Bronchial epithelial cell (primary cell): ENCODE results near the gene CHCHD6. TPM values are rescaled to one million over a fixed set of nuclear protein-coding genes. Genes with fewer than 3 reads are reported as not detected.

Experiments
- DNase-seq: peaks from one replicate; pipeline ENCODE4 v3.0.0-alpha.2; 2010; ENCODE audit warnings: low read depth
- FAIRE-seq: peaks from 2 replicates; lab custom pipeline; 2011; peaks lifted over from hg19 to GRCh38; lab: Jason Lieb, UNC
- H3K27me3 ChIP-seq: 2 replicates; pipeline ENCODE4 v1.5.1; 2011; ENCODE audit warnings: low read length; ENCODE audit not compliant: control insufficient read depth, insufficient read depth
- H3K36me3 ChIP-seq: 2 replicates; pipeline ENCODE4 v1.5.1; 2011; ENCODE audit warnings: low read length; ENCODE audit not compliant: control insufficient read depth, insufficient read depth
- H3K4me3 ChIP-seq: 2 replicates; pipeline ENCODE4 v1.5.1; 2011; ENCODE audit warnings: mild to moderate bottlenecking, low read depth, low read length, control low read depth
- CTCF ChIP-seq: IDR thresholded peaks from 2 replicates; pipeline ENCODE4 v1.5.1; 2011; ENCODE audit warnings: mild to moderate bottlenecking, moderate library complexity, low read length, control low read depth, inconsistent platforms; ENCODE audit not compliant: insufficient read depth, severe bottlenecking
- total RNA-seq: library from RNA; depleted of rRNA; stranded (reverse); fragments of >200 nt; gene quantifications from 2 replicates; pipeline ENCODE4 v1.2.1, GENCODE V29; 2014

CHCHD6 gene
- total RNA-seq, 1 donor from 2014 or later: 25.5 TPM

- Histone ChIP-seq H3K4me3 (no peak overlapping the region), H3K27me3 (no peaks in the 10 kb centered on the region), H3K36me3 (peaks cover 27% of the 10 kb centered on the region)
- no peak for TF ChIP-seq CTCF
- DNase-seq: no peak
- FAIRE-seq: no peak
Measured at GRCh38 chr3:127003175-127003555, 299.1 kb downstream of the CHCHD6 start.

- Histone ChIP-seq H3K4me3 (no peak overlapping the region), H3K27me3 (no peaks in the 10 kb centered on the region), H3K36me3 (peaks cover 32% of the 10 kb centered on the region)
- FAIRE-seq (no peak), DNase-seq (no peak)
- TF ChIP-seq CTCF: no peak
Measured at GRCh38 chr3:127003601-127004280, 299.7 kb downstream of the CHCHD6 start.

GRCh38 chr3:127004641-127005397, 300.8 kb downstream of the CHCHD6 start:
- no peak for TF ChIP-seq CTCF
- no peak for DNase-seq
- H3K27me3 ChIP-seq: no peaks in the 10 kb centered on the region
- peaks cover 36% of the 10 kb centered on the region for H3K36me3 ChIP-seq
- no peak overlapping the region for H3K4me3 ChIP-seq
- no peak for FAIRE-seq

- TF ChIP-seq CTCF: no peak
- DNase-seq: peak; percentile 87
- Histone ChIP-seq H3K4me3 (no peak overlapping the region), H3K27me3 (no peaks in the 10 kb centered on the region), H3K36me3 (peaks cover 42% of the 10 kb centered on the region)
- FAIRE-seq: peak; percentile 55
Measured at GRCh38 chr3:127005864-127006500, 301.9 kb downstream of the CHCHD6 start.

- Histone ChIP-seq H3K4me3 (no peak overlapping the region), H3K27me3 (no peaks in the 10 kb centered on the region), H3K36me3 (peaks cover 47% of the 10 kb centered on the region)
- FAIRE-seq: peak; percentile 88
- TF ChIP-seq CTCF: no peak
- peak; percentile 77 for DNase-seq
Measured at GRCh38 chr3:127006781-127007436, 302.9 kb downstream of the CHCHD6 start.
